Suppressor macrophage treated with lipopolysaccharide for 1 hour (primary cell): ENCODE measurements around the gene FLT3.
A peak's percentile ranks its signal among the peaks of the same experiment; 100 is the strongest.
"Not testable (repeated sequence)": the region's sequence is repeated elsewhere in the genome, so short reads cannot be mapped to it uniquely, and the experiment has no call there.

Experiments
- DNase-seq, 3 donors: peaks; one replicate each; pipeline ENCODE4 v3.0.0-alpha.2; 2020 to 2022

FLT3 gene

GRCh38 chr13:28043224-28043623, 57.2 kb downstream of the FLT3 start:
- peak; percentile 61 to 69 (median 66) for DNase-seq

GRCh38 chr13:28041501-28041900, 58.9 kb downstream of the FLT3 start:
- DNase-seq, result peak; percentile 82 to 85 (median 83)

GRCh38 chr13:28041031-28041461, 59.3 kb downstream of the FLT3 start:
- DNase-seq, result peak; percentile 68 to 72 (median 68)

- peak; percentile 73 to 85 (median 83) for DNase-seq
These were observed 63.0 kb downstream of the FLT3 start for GRCh38 chr13:28037399-28037798.

GRCh38 chr13:28035146-28035782, 65.1 kb downstream of the FLT3 start:
- DNase-seq, result peak; percentile 80 to 87 (median 82)

GRCh38 chr13:28033894-28034655, 66.3 kb downstream of the FLT3 start:
- peak in 2 of 3 donors; percentile 40 to 61 for DNase-seq

- DNase-seq, result not testable (repeated sequence)
These were observed 67.9 kb downstream of the FLT3 start for GRCh38 chr13:28032438-28032837.

- DNase-seq, result peak; percentile 43 to 56 (median 52)
These were observed 68.5 kb downstream of the FLT3 start for GRCh38 chr13:28031896-28032288.

GRCh38 chr13:28031220-28031895, 69.0 kb downstream of the FLT3 start:
- DNase-seq, result peak; percentile 88 to 90 (median 88)

GRCh38 chr13:28027607-28028364, 72.6 kb downstream of the FLT3 start:
- no peak for DNase-seq

- DNase-seq, result no peak
These were observed 73.3 kb downstream of the FLT3 start for GRCh38 chr13:28027071-28027470.

- DNase-seq, result no peak
These were observed 73.9 kb downstream of the FLT3 start for GRCh38 chr13:28026508-28026907.

- no peak for DNase-seq
These were observed 77.4 kb downstream of the FLT3 start for GRCh38 chr13:28022848-28023518.

- no peak for DNase-seq
These were observed 86.1 kb downstream of the FLT3 start for GRCh38 chr13:28014301-28014700.

GRCh38 chr13:28013482-28013881, 86.9 kb downstream of the FLT3 start:
- DNase-seq, result no peak

GRCh38 chr13:28012896-28013295, 87.5 kb downstream of the FLT3 start:
- DNase-seq, result peak; percentile 42 to 58 (median 42)

- no peak for DNase-seq
These were observed 88.0 kb downstream of the FLT3 start for GRCh38 chr13:28012383-28012782.

- DNase-seq, result no peak
These were observed 90.3 kb downstream of the FLT3 start for GRCh38 chr13:28010046-28010445.

- not testable (repeated sequence) for DNase-seq
These were observed 95.4 kb downstream of the FLT3 start for GRCh38 chr13:28005016-28005415.

GRCh38 chr13:28002886-28003698, 97.3 kb downstream of the FLT3 start:
- DNase-seq, result no peak

- DNase-seq, result no peak
These were observed 98.4 kb downstream of the FLT3 start for GRCh38 chr13:28001837-28002473.
